Activated naive CD4-positive, alpha-beta T cell treated with anti-CD3 and anti-CD28 coated beads, Interleukin-2, amount 10 ng/mL, durations not matched to agents 7 days and 5 days (primary cell): ENCODE results near the gene CNTN4.

ENCODE experiments used
- CTCF ChIA-PET: fragments of 350-600 bp; sonication (Branson Sonifier 250); formaldehyde crosslinking; loops from one replicate; lab custom pipeline; 2021; ENCODE audit warnings: antibody characterized with exemption; lab: Charles Lee
- DNase-seq: peaks from one replicate; pipeline ENCODE4 v3.0.0-alpha.2; 2020
- H3K27ac Mint-ChIP-seq: one replicate; pipeline ENCODE4 v1.8.0; 2021; ENCODE audit warnings: mild to moderate bottlenecking, moderate library complexity, mixed read lengths
- H3K27me3 Mint-ChIP-seq: one replicate; pipeline ENCODE4 v1.8.0; 2021; ENCODE audit warnings: mild to moderate bottlenecking, mixed read lengths
- H3K36me3 Mint-ChIP-seq: one replicate; pipeline ENCODE4 v1.8.0; 2021; ENCODE audit warnings: mixed read lengths
- H3K4me1 Mint-ChIP-seq: one replicate; pipeline ENCODE4 v1.8.0; 2021; ENCODE audit warnings: mixed read lengths
- H3K4me3 Mint-ChIP-seq: one replicate; pipeline ENCODE4 v1.8.0; 2021; ENCODE audit warnings: mild to moderate bottlenecking, moderate library complexity, mixed read lengths
- H3K9me3 Mint-ChIP-seq: one replicate; pipeline ENCODE4 v1.8.0; 2021; ENCODE audit warnings: mixed read lengths

CNTN4 gene

DNA sequence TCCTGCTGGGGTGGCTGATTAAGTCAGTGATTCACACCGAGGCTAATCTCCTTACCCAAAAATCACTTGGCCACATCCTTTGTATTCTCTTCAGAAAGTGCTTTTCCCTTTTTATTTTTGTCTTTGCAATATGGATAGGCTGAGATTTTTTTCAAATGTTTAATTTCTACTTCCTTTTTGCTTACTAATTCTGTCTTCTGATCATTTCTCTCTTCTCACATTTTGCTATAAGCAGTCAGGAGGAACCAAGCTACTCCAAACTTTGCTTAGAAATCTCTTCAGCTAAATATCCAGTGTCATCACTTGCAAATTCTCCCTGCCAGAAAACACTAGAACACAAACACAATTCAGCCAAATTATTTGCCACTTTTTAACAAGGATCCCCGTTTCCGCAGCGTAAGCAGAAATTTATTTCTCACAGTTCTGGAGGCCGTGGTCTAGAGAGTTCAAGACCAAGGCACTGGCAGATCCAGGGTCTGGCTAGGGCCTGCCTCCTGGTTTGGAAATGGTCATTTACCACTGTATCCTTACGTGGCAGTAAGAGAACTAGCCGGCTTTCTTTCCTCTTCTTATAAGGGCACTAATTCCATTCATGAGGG is 906.6 kb downstream of the CNTN4 start:
- no peak for DNase-seq
- Mint-ChIP-seq H3K36me3 (no peaks in the 10 kb centered on the region), H3K9me3 (no peaks in the 10 kb centered on the region), H3K27me3 (no peaks in the 10 kb centered on the region), H3K4me1 (no peaks in the 10 kb centered on the region), H3K27ac (no peak overlapping the region), H3K4me3 (no peak overlapping the region)
- CTCF ChIA-PET = no interaction called here

DNA sequence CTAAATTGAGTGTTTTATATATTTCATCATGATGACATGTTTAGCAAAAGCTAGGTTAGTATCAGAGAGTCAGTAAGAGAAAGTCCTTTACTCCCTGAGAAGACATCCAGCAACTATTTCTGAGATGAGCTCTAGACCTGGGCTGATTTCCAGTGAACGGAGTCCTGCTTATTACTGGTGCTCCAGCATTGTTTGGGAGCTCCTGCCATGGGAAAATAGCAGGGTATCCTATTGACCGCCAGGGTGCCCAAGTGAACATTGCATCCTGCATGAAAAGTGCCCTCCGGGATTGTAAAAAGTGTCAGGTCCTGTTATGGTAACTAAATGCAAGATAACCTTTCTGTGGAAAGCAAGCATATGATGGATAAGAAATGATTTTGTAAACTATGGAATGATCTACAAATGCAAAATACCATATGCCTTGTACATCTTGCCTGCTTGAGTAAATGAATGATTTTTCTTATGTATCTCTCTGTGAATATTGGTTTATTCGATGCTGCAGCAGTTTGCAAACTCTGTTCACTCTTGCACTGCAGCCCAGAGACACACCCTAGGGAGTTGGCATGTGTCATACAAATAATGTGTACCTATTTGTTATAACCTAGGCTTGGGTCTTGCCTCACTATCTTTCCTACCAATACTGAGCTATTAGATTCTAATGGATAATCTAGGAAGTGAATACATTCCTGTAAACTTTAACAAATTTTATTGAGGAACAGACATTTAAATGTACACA is 914.8 kb downstream of the CNTN4 start:
- CTCF ChIA-PET = interaction anchor here (0.7 kb wide), 1 partner anchor 1286 kb away, joined by 4 read pairs; no protein-coding TSS in a partner anchor
- no peak overlapping the region for H3K27ac Mint-ChIP-seq
- H3K4me3 Mint-ChIP-seq = no peak overlapping the region
- peaks cover 3% of the 10 kb centered on the region for H3K27me3 Mint-ChIP-seq
- no peaks in the 10 kb centered on the region for H3K9me3 Mint-ChIP-seq
- DNase-seq = no peak
- H3K36me3 Mint-ChIP-seq = no peaks in the 10 kb centered on the region
- H3K4me1 Mint-ChIP-seq = no peaks in the 10 kb centered on the region

DNA sequence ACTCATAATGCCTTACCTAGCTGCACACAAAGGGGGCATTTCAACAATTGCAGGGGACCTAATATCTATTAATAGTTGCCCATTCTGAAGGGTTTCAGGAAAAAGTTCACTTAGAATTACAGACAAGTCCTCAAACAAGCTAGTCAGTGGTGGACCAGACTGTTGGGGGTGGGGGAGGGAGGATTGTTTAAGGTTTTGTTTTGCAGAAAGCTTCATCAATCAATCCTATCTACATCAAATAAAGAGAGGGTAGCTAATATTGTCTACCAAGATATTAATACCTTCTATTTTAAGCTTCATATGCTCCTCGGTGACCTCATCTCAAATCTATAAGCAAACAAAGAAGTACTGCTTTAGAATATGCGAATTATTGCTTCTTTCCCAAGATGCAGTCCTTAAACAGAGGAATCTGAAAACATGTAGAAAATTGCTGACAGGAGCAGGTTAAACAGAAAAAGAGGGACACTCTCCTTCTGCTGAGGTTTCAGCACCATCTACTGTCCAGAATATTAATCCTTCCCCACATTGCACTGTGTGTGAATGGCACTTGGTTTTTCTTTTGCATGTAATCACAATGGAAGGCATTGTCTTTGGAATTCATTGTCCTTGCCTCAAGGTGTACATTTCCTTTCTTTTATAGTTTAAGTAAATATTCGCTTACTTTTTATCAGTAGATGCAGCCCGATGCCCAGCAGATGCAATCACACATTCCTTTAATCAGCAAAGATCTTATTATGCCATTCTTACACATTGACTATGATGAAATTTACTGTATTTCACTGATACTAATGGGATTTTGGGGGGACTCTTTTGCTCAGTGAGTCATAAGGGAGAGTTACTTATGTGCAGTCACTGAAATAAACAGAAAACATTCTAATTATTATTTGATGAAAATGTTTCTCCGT is 916.8 kb downstream of the CNTN4 start:
- Mint-ChIP-seq H3K27ac (no peak overlapping the region), H3K4me3 (no peak overlapping the region), H3K27me3 (peaks cover 3% of the 10 kb centered on the region), H3K9me3 (no peaks in the 10 kb centered on the region), H3K4me1 (no peaks in the 10 kb centered on the region), H3K36me3 (no peaks in the 10 kb centered on the region)
- CTCF ChIA-PET = no interaction called here
- no peak for DNase-seq

DNA sequence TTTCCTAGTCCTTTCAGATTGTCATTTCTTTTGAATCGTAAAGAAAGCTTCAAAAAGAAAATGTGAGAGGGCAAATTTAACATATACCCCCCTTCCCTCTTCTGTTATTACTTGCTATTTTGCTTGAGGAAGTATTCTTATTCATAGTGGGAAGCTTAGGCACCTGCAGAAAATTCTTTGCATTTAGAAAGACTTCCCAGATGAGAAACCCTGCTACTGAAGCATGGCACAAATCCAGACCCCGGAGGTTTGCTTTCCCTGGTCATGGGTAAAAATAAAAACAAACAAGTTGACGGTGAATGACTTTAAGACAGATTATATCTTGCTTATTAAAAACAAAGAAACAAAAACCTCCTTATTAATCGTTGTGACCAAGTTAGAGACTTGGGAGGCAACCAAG is 917.6 kb downstream of the CNTN4 start:
- Mint-ChIP-seq H3K4me1 (no peaks in the 10 kb centered on the region), H3K36me3 (no peaks in the 10 kb centered on the region), H3K27ac (no peak overlapping the region), H3K27me3 (peaks cover 3% of the 10 kb centered on the region), H3K4me3 (no peak overlapping the region), H3K9me3 (no peaks in the 10 kb centered on the region)
- CTCF ChIA-PET = no interaction called here
- no peak for DNase-seq

DNA sequence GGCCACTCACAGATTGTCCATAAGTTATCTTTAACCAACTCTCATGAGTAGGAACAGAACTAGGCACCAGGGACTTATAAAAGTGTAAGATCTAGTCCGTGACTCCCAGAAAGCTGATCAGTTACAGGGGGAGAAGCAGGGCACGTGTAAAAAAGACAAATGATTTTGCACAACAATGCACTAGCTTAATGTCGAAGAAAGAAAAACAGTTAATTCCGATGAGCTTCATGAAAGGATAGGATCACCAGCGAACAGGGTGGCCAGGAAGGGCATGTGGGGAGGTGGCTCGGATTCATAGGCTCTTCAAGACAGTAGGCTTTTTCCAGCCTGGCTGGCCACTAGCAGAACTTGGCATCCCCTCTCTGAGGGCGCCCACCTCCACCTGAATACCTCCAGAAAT is 921.5 kb downstream of the CNTN4 start:
- no peak overlapping the region for H3K27ac Mint-ChIP-seq
- H3K4me3 Mint-ChIP-seq = no peak overlapping the region
- DNase-seq = no peak
- H3K36me3 Mint-ChIP-seq = no peaks in the 10 kb centered on the region
- H3K4me1 Mint-ChIP-seq = no peaks in the 10 kb centered on the region
- CTCF ChIA-PET = no interaction called here
- no peaks in the 10 kb centered on the region for H3K9me3 Mint-ChIP-seq
- H3K27me3 Mint-ChIP-seq = no peaks in the 10 kb centered on the region

DNA sequence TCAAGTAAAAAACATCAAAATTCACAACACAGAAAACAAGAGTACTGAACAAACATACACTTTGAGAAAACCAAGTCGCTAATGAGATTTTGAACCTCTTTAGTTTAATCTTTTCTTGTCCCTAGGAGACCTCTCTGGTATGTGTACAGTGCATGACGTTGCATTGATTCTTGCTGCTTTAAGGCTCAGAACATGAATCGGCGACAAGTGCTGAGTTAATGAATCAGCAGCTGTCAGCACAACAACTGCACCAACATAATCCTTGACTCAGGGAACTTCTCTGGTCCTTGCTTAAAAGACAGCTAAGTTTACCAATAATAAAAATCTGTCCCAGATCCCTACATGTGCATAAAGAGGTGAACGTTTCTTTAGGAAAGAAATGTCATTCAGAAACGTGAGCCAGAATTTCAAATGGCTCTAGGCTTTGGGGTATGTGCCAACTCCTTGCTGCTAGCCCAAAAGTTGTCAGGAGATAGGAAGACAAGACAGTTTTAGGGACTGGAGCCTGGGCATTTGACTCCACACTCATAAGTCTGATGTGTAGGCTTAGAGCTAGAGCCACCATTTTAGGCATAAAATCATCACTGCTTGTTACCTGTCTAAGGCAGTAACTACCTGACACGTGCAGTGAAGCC is 924.6 kb downstream of the CNTN4 start:
- DNase-seq = no peak
- Mint-ChIP-seq H3K36me3 (no peaks in the 10 kb centered on the region), H3K9me3 (no peaks in the 10 kb centered on the region), H3K27ac (no peak overlapping the region), H3K4me1 (peaks cover 10% of the 10 kb centered on the region), H3K27me3 (no peaks in the 10 kb centered on the region), H3K4me3 (no peak overlapping the region)
- CTCF ChIA-PET = no interaction called here

DNA sequence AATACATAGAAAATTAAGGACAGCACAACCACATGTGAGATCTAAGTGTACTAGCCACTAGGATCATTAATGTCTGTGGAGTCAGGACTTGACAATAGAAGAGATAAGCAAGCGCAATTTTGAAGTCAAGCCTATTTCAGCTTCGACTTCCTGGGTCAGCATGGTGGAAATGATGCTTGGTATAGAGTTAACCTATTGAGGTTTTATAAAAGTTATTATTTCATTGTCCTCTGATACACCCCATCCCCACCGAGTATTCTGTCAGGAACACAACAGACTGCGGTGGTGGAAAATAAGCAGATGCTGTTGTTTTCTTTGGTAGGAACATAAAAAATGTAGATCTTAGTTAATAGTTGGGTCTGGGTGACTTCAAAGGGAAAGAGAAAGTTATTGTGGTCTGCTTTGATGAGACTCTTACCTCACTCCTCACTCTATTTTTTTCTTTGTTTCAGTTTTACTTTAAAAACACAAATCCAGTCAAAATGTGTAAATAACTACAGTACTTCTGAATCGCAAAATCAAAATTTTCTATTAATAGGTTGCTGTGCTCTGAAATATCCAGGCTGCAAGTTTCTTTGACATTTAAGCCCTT is 929.4 kb downstream of the CNTN4 start:
- Mint-ChIP-seq H3K4me1 (peaks cover 17% of the 10 kb centered on the region), H3K4me3 (peak overlapping the region; percentile 3), H3K36me3 (no peaks in the 10 kb centered on the region), H3K27ac (peak overlapping the region; percentile 3), H3K27me3 (no peaks in the 10 kb centered on the region), H3K9me3 (no peaks in the 10 kb centered on the region)
- CTCF ChIA-PET = no interaction called here
- no peak for DNase-seq

DNA sequence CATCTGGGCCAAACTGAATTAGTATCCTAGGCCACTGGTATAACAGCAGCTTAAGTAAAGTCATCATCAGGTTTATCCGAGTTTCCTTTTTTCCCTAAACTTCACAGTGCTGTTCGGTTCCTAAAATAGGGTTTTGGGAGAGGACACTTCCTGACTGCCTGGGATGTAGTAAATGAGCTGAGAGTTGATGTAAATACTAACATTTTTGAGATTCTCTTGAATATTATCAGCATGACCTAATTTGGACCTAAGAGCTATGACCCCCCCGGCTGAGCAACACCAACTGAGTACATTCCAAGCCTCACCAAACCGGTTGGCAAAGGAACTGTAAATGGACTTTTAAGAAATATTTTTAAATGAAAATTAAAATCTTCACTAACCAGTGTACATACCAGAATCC is 932.7 kb downstream of the CNTN4 start:
- Mint-ChIP-seq H3K27me3 (no peaks in the 10 kb centered on the region), H3K36me3 (no peaks in the 10 kb centered on the region), H3K9me3 (no peaks in the 10 kb centered on the region), H3K4me1 (peaks cover 17% of the 10 kb centered on the region), H3K4me3 (no peak overlapping the region), H3K27ac (no peak overlapping the region)
- no peak for DNase-seq
- CTCF ChIA-PET = no interaction called here

DNA sequence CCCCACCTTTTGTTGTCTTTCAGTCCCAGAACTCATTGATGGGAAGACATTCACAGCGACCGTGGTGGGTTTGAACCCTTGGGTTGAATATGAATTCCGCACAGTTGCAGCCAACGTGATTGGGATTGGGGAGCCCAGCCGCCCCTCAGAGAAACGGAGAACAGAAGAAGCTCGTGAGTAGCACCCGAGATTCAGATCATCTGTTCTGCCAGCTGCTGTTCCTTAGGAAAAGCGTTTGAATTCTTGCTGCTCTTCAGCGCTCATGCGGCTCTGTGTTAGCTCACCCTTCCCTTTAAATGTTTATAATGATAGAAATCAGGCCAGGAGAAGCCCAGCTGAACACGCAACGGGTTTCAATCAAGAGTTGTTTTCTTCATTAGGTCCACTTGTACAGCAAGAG is 938.5 kb downstream of the CNTN4 start:
- H3K27me3 Mint-ChIP-seq = peaks cover 5% of the 10 kb centered on the region
- no peak overlapping the region for H3K4me3 Mint-ChIP-seq
- DNase-seq = no peak
- CTCF ChIA-PET = no interaction called here
- H3K9me3 Mint-ChIP-seq = no peaks in the 10 kb centered on the region
- no peaks in the 10 kb centered on the region for H3K4me1 Mint-ChIP-seq
- no peak overlapping the region for H3K27ac Mint-ChIP-seq
- H3K36me3 Mint-ChIP-seq = no peaks in the 10 kb centered on the region

DNA sequence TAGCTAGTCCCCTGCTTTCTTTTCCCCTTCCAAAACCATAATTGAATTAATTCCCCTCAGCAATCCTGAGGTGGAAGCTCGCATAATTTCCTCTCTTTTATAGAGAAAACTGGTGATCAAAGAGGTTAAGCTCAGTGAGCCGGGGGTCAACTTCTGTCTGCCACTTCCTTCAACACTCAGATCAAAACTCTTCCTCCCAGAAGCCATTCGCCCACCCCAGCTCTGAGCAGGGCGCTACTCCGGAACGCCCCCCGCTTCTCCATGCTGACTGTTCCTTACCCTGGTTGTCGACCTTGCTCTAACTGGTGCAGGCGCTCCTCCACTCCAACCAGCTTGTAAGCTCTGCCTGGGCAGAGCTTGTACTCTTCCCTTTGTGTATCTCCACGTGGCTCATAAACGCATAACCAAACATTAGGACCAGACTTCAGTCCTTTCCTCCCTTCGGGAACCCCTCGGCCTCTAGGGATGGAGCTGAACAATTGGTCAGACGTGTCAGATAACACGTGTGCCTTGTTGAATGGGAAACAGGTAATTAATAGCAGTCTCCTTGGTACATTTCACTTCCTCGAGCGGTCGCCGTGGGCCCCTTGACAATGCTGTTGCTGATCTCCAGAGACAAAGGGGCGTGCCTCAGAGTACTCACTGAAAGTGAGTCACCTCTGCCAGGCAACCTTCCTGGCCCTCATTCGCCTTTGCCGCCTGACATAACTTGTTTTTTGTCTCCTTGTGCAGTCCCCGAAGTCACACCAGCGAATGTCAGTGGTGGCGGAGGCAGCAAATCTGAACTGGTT is 939.7 kb downstream of the CNTN4 start:
- H3K9me3 Mint-ChIP-seq = no peaks in the 10 kb centered on the region
- peaks cover 5% of the 10 kb centered on the region for H3K27me3 Mint-ChIP-seq
- no peaks in the 10 kb centered on the region for H3K36me3 Mint-ChIP-seq
- CTCF ChIA-PET = no interaction called here
- H3K4me3 Mint-ChIP-seq = no peak overlapping the region
- DNase-seq = no peak
- H3K4me1 Mint-ChIP-seq = no peaks in the 10 kb centered on the region
- H3K27ac Mint-ChIP-seq = no peak overlapping the region

DNA sequence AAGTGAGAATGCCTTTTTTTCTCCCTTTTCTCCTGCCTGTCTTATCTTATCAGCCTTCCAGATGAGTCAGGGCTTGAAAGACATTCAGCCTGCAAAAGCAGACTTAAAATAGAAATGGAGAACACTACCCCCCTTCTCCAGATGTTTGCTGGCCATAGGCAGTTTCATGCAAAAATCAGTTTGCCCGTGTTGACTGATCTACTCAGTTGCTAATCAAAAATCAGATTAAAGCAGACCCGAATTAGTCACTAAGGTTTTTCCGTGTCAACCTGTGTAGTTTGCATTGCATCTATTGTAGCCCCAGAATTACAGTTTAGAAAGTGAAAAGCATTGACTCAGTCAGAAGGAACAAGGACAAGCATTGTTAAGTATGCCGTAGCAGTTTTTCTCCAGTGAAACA is 955.3 kb downstream of the CNTN4 start:
- no peak overlapping the region for H3K4me3 Mint-ChIP-seq
- no peaks in the 10 kb centered on the region for H3K36me3 Mint-ChIP-seq
- no peaks in the 10 kb centered on the region for H3K4me1 Mint-ChIP-seq
- no peaks in the 10 kb centered on the region for H3K27me3 Mint-ChIP-seq
- DNase-seq = no peak
- H3K27ac Mint-ChIP-seq = no peak overlapping the region
- CTCF ChIA-PET = no interaction called here
- H3K9me3 Mint-ChIP-seq = no peaks in the 10 kb centered on the region

DNA sequence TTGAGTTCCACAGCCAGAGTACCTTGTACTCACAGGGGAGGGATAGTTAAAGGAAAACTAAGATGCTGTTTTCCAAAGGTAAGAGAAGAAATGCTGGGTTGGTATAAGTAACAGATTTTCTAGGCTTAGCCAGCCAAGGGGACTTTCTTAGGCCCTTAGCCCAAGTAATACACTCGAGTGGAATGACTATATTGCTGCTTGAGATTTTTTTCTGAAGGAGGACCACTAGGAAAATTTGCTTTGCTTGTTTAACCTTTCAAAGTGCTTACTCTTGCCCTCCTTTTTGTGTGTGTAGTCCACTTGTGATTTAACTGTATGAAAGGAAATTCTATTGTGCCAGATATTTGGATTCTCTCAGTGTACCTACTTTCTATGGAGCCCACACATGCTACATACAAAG is 961.0 kb downstream of the CNTN4 start:
- H3K27me3 Mint-ChIP-seq = no peaks in the 10 kb centered on the region
- CTCF ChIA-PET = no interaction called here
- no peaks in the 10 kb centered on the region for H3K4me1 Mint-ChIP-seq
- H3K9me3 Mint-ChIP-seq = no peaks in the 10 kb centered on the region
- H3K4me3 Mint-ChIP-seq = no peak overlapping the region
- H3K36me3 Mint-ChIP-seq = no peaks in the 10 kb centered on the region
- no peak overlapping the region for H3K27ac Mint-ChIP-seq
- DNase-seq = no peak

DNA sequence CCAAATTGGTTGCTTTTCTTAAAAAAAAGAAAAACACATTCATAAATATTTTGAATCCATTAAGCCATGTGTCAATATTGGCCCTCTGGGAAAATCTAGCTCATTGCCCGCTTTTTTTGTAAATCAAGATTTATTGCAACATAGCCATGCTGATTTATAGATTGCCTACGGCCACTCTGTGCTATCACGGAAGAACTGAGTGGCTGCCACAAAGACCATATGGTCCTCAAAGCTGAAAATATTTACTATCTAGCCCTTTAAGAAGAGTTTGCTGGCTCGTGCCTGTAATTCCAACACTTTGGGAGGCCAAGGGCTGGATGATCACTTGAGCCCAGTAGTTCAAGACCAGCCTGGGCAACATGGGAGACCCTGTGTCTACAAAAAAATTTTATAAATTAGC is 965.6 kb downstream of the CNTN4 start:
- Mint-ChIP-seq H3K9me3 (no peaks in the 10 kb centered on the region), H3K36me3 (no peaks in the 10 kb centered on the region), H3K27ac (no peak overlapping the region), H3K27me3 (no peaks in the 10 kb centered on the region), H3K4me3 (no peak overlapping the region), H3K4me1 (no peaks in the 10 kb centered on the region)
- CTCF ChIA-PET = no interaction called here
- no peak for DNase-seq
